Keratinocyte (primary cell): ENCODE results near the gene RBMS3. TPM values are rescaled to one million over a fixed set of nuclear protein-coding genes. Genes with fewer than 3 reads are reported as not detected.
A peak's percentile ranks its signal among the peaks of the same experiment; 100 is the strongest.

Experiments used
- DNase-seq: peaks from one replicate; pipeline ENCODE4 v3.0.0-alpha.2; 2011; ENCODE audit warnings: low read depth, missing footprints, low spot score
- FAIRE-seq: peaks from 2 replicates; lab custom pipeline; 2011; peaks lifted over from hg19 to GRCh38; lab: Jason Lieb, UNC
- H2AFZ ChIP-seq: 2 replicates; pipeline ENCODE4 v1.6.0; 2012; ENCODE audit warnings: low read length, control low read depth, inconsistent platforms; ENCODE audit not compliant: control insufficient read depth
- H3K27ac ChIP-seq: 2 replicates; pipeline ENCODE4 v1.5.1; 2011; ENCODE audit warnings: low read length; ENCODE audit not compliant: control insufficient read depth, insufficient read depth
- H3K27me3 ChIP-seq: 3 replicates; pipeline ENCODE4 v1.6.0; 2011; ENCODE audit warnings: low read length; ENCODE audit not compliant: control insufficient read depth, insufficient read depth; ENCODE audit errors: extremely low read depth
- H3K36me3 ChIP-seq, 2 experiments: 2 replicates in 1 of 2; 3 replicates in 1 of 2; pipeline ENCODE4 v1.5.1; 2011; ENCODE audit warnings: low read length in 2 of 2, mild to moderate bottlenecking in 1 of 2; ENCODE audit not compliant: control insufficient read depth in 2 of 2, insufficient read depth in 2 of 2; ENCODE audit errors: extremely low read depth in 1 of 2
- H3K4me1 ChIP-seq: 3 replicates; pipeline ENCODE4 v1.5.1; 2011; ENCODE audit warnings: low read length; ENCODE audit not compliant: control insufficient read depth, insufficient read depth; ENCODE audit errors: extremely low read depth
- H3K4me2 ChIP-seq: 3 replicates; pipeline ENCODE4 v1.6.0; 2011; ENCODE audit warnings: low read depth, low read length; ENCODE audit not compliant: control insufficient read depth, insufficient read depth; ENCODE audit errors: extremely low read depth
- H3K4me3 ChIP-seq, 3 experiments: fragments of 200-600 bp in 1 of 3; sonication (generic) in 1 of 3; 2 replicates in 2 of 3; 3 replicates in 1 of 3; pipeline ENCODE4 v1.5.1; 2011 to 2016; ENCODE audit warnings: low read length in 3 of 3, mild to moderate bottlenecking in 3 of 3, control low read depth in 2 of 3, inconsistent platforms in 1 of 3, low read depth in 1 of 3, mixed read lengths in 1 of 3, mixed run types in 1 of 3, moderate library complexity in 1 of 3; ENCODE audit not compliant: control insufficient read depth in 2 of 3, insufficient read depth in 2 of 3; ENCODE audit errors: extremely low read depth in 1 of 3
- H3K79me2 ChIP-seq: 2 replicates; pipeline ENCODE4 v1.6.0; 2012; ENCODE audit warnings: low read length; ENCODE audit not compliant: control insufficient read depth, insufficient read depth
- H3K9ac ChIP-seq: 3 replicates; pipeline ENCODE4 v1.6.0; 2011; ENCODE audit warnings: low read length; ENCODE audit not compliant: control insufficient read depth, insufficient read depth; ENCODE audit errors: extremely low read depth
- H3K9me1 ChIP-seq: 3 replicates; pipeline ENCODE4 v1.6.0; 2011; ENCODE audit warnings: low read length; ENCODE audit not compliant: control insufficient read depth, insufficient read depth; ENCODE audit errors: extremely low read depth
- H3K9me3 ChIP-seq: 2 replicates; pipeline ENCODE4 v1.5.1; 2012; ENCODE audit warnings: low read depth, low read length; ENCODE audit not compliant: control insufficient read depth
- H4K20me1 ChIP-seq: 3 replicates; pipeline ENCODE4 v1.6.0; 2011; ENCODE audit warnings: low read length; ENCODE audit not compliant: control insufficient read depth, insufficient read depth; ENCODE audit errors: extremely low read depth
- CTCF ChIP-seq, 3 experiments: IDR thresholded peaks in 1 of 3; conservative IDR thresholded peaks in 1 of 3; optimal IDR thresholded peaks in 1 of 3; 2 replicates in 2 of 3; 3 replicates in 1 of 3; pipeline versions ENCODE3 to v1.5.1; 2011; ENCODE audit warnings: low read length in 3 of 3, mild to moderate bottlenecking in 3 of 3, moderate library complexity in 2 of 3, control low read depth in 1 of 3, inconsistent platforms in 1 of 3; ENCODE audit not compliant: insufficient read depth in 2 of 3; ENCODE audit errors: extremely low read depth in 1 of 3
- EZH2 ChIP-seq: IDR thresholded peaks from one replicate; pipeline ENCODE4 v1.6.1; 2012; ENCODE audit warnings: inconsistent platforms, mild to moderate bottlenecking, low read length, moderate library complexity
- dilution Hi-C: fragments of 300-500 bp; cut with MboI; formaldehyde crosslinking; loops from one replicate; pipeline ENCODE4 v1.7.0; 2020; ENCODE audit warnings: low sequenced_read_pairs; ENCODE audit not compliant: extremely low pct_ligation_motif_present
- polyA plus RNA-seq, 5 experiments: library from polyadenylated mRNA; depleted of rRNA in 3 of 5; stranded (reverse) in 3 of 5; stranded (forward) in 1 of 5; unstranded in 1 of 5; fragments of >200 nt; gene quantifications; 1 replicate in 1 of 5; 2 replicates in 3 of 5; 3 replicates in 1 of 5; pipeline versions ENCODE4 v1.2.1 to v1.2.3, GENCODE V29; 2011 to 2012; ENCODE audit warnings: missing spikeins in 2 of 5, low read depth in 1 of 5, low replicate concordance in 1 of 5

The RBMS3 gene
- polyA plus RNA-seq, 1 donor (not counting 4 experiments of a cell fraction or from before 2014, with no cell fraction given), result 2.3 TPM

DNA sequence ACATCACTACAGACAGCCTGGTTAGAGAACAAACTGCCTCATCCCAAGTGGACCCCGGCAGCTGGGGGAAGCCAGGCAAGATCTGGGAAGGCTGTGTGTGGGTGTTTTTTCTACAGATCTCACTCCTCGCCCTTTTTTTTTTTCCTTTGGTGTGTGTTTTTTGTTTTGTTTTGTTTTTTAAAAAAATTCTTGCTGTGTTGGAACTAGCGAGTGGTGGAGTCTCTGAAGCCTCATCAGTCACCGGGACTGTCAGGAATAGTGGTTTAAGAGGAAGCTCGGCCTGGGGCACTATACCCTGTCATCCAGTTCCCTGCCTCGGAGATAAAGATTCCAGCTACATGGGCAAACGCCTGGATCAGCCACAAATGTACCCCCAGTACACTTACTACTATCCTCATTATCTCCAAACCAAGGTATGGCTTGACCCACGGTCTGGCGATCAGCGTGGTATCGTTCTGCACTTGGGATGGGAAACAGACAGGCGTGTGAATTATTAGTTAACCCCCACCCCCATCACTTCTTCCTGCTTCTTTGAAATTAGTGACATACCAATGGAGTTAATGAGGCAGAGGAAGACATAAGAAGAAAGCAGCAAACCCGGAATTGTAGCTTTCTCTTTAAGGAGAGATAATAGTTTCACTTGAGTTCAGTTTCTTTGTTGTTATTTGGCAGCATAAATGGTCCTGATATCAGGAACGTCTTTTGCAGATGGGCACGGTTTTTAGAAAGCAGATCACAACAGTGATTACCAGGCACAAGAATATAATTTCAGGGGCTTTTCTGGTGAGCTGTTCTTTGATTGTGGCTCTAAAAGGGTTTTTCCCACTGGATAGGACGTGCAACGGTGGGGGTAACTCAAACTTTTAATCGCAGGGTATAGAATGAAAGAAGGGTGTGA lies 722 bp downstream of the RBMS3 start:
- FAIRE-seq (peak; percentile 48), DNase-seq (no peak)
- Histone ChIP-seq H3K4me1 (peaks cover 28% of the 10 kb centered on the region), H4K20me1 (no peaks in the 10 kb centered on the region), H3K4me3 (peak overlapping the region; percentile 50 to 94 (median 91)), H3K27me3 (no peaks in the 10 kb centered on the region), H3K9ac (peak overlapping the region; percentile 89), H3K4me2 (peak overlapping the region; percentile 97), H3K9me3 (no peaks in the 10 kb centered on the region), H3K79me2 (peaks cover 19% of the 10 kb centered on the region), H3K27ac (peak overlapping the region; percentile 94), H3K36me3 (no peaks in the 10 kb centered on the region), H3K9me1 (no peaks in the 10 kb centered on the region), H2AFZ (peak overlapping the region; percentile 96)
- TF ChIP-seq EZH2 (no peak), CTCF (optimal IDR thresholded peaks at IDR 0.05 in 1 of 3, IDR thresholded peaks at IDR 0.05 in 1 of 3, conservative IDR thresholded peaks at IDR 0.05 in 1 of 3; ENCODE audit: extremely low read depth in 1 of 3, insufficient read depth in 2 of 3, low read length in 3 of 3) (no peak)
- dilution Hi-C loops, result no loop called here

GRCh38 chr3:29282427-29283230 lies 1.8 kb downstream of the RBMS3 start:
- no peak for TF ChIP-seq EZH2
- no peak for TF ChIP-seq CTCF (optimal IDR thresholded peaks at IDR 0.05 in 1 of 3, IDR thresholded peaks at IDR 0.05 in 1 of 3, conservative IDR thresholded peaks at IDR 0.05 in 1 of 3; ENCODE audit: extremely low read depth in 1 of 3, insufficient read depth in 2 of 3, low read length in 3 of 3)
- H3K27me3 ChIP-seq, result no peaks in the 10 kb centered on the region
- dilution Hi-C loops, result no loop called here
- no peaks in the 10 kb centered on the region for H3K36me3 ChIP-seq
- no peaks in the 10 kb centered on the region for H3K9me3 ChIP-seq
- H3K79me2 ChIP-seq, result peaks cover 19% of the 10 kb centered on the region
- H3K4me2 ChIP-seq, result peak overlapping the region; percentile 97
- H3K9me1 ChIP-seq, result no peaks in the 10 kb centered on the region
- FAIRE-seq (peak; percentile 79), DNase-seq (no peak)
- peaks cover 28% of the 10 kb centered on the region for H3K4me1 ChIP-seq
- peak overlapping the region; percentile 89 for H3K9ac ChIP-seq
- H3K4me3 ChIP-seq, result peak overlapping the region; percentile 50 to 94 (median 91)
- H2AFZ ChIP-seq, result peak overlapping the region; percentile 0
- H3K27ac ChIP-seq, result peak overlapping the region; percentile 94
- no peaks in the 10 kb centered on the region for H4K20me1 ChIP-seq
